ENCODE measurements around the gene AGPAT4. TPM values are rescaled to one million over a fixed set of nuclear protein-coding genes. Genes with fewer than 3 reads are reported as not detected.

AGPAT4 gene
- total and polyA plus RNA-seq, 4 donors: 3.7 to 32.8 (median 9.7) TPM

DNA sequence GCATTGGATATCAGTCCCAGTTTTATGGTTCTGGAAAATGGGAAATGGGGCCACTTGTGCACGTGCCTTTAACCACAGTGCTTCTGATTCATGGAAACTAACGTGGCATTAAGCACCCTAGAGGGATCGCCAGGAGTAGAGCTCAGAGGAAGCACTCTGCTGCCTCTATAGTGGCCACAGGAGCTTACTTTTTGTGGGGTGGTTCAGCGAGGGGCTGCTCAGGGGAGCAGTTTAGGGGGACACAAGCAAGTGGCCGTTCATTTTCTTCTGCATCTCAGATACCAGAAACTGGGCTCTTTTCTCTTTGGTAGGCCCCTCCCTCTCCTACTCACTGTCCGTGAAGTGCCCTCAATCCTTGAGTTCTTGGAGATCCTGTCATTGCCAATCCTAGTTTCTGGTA is 28.5 kb downstream of the AGPAT4 start:
- Histone ChIP-seq H3K4me3 (no peak overlapping the region), H3K27ac (ENCODE audit: low read depth in 1 of 2, low read length in 1 of 2) (no peak overlapping the region), H3K27me3 (ENCODE audit: control insufficient read depth in 3 of 3, insufficient read depth in 3 of 3, low read length in 2 of 3) (no peaks in the 10 kb centered on the region), H3K36me3 (ENCODE audit: control insufficient read depth in 4 of 4, insufficient read depth in 4 of 4, low read length in 4 of 4) (no peaks in the 10 kb centered on the region), H3K9ac (ENCODE audit: insufficient read depth in 1 of 2, low read length in 2 of 2) (no peak overlapping the region), H3K4me1 (ENCODE audit: control insufficient read depth in 5 of 5, insufficient read depth in 5 of 5, low read length in 5 of 5) (peaks cover 0 to 9% (median 0%) of the 10 kb centered on the region in 5 donors), H3K9me3 (ENCODE audit: control insufficient read depth in 4 of 4, insufficient read depth in 3 of 4, low read length in 3 of 4) (peaks cover 0 to 8% (median 0%) of the 10 kb centered on the region in 4 donors)
- WGBS, 2 donors: 84 to 89% methylated on average over 6 of the region's 6 CpGs
- DNase-seq (no peak), ATAC-seq (ENCODE audit: insufficient read depth, low FRiP score) (no peak)
- TF ChIP-seq, protein P1, sequence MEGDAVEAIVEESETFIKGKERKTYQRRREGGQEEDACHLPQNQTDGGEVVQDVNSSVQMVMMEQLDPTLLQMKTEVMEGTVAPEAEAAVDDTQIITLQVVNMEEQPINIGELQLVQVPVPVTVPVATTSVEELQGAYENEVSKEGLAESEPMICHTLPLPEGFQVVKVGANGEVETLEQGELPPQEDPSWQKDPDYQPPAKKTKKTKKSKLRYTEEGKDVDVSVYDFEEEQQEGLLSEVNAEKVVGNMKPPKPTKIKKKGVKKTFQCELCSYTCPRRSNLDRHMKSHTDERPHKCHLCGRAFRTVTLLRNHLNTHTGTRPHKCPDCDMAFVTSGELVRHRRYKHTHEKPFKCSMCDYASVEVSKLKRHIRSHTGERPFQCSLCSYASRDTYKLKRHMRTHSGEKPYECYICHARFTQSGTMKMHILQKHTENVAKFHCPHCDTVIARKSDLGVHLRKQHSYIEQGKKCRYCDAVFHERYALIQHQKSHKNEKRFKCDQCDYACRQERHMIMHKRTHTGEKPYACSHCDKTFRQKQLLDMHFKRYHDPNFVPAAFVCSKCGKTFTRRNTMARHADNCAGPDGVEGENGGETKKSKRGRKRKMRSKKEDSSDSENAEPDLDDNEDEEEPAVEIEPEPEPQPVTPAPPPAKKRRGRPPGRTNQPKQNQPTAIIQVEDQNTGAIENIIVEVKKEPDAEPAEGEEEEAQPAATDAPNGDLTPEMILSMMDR (IDR thresholded peaks at IDR 0.05; ENCODE audit: control extremely low read depth, extremely low read depth): no peak

DNA sequence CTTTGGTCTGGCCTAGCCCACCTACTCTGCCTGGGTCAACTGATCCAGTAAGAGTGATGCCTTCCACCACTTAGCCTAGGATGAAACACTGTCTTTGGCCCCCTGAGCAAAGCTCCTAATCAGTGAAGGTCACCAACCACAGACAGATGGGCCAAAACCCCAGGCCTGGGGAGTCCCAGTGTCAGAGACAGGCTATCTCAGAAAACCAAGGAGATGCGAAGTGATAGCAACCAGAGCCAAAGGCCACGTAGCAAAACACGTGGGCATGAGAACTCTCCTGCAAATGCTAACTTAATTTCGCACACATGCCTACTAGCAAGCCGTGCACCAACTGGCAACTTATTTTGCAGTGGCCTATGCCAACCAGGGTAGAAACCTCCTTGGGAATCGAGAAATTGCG is 29.1 kb downstream of the AGPAT4 start:
- DNase-seq (no peak), ATAC-seq (ENCODE audit: insufficient read depth, low FRiP score) (no peak)
- peaks cover 0 to 5% (median 0%) of the 10 kb centered on the region in 4 donors for H3K9me3 ChIP-seq (ENCODE audit: control insufficient read depth in 4 of 4, insufficient read depth in 3 of 4, low read length in 3 of 4)
- TF ChIP-seq, protein P1 (IDR thresholded peaks at IDR 0.05; ENCODE audit: control extremely low read depth, extremely low read depth): no peak
- no peaks in the 10 kb centered on the region for H3K36me3 ChIP-seq (ENCODE audit: control insufficient read depth in 4 of 4, insufficient read depth in 4 of 4, low read length in 4 of 4)
- H3K9ac ChIP-seq (ENCODE audit: insufficient read depth in 1 of 2, low read length in 2 of 2): no peak overlapping the region
- 95 to 98% methylated on average over 7 of the region's 7 CpGs for WGBS, 2 donors
- no peaks in the 10 kb centered on the region for H3K27me3 ChIP-seq (ENCODE audit: control insufficient read depth in 3 of 3, insufficient read depth in 3 of 3, low read length in 2 of 3)
- H3K4me1 ChIP-seq (ENCODE audit: control insufficient read depth in 5 of 5, insufficient read depth in 5 of 5, low read length in 5 of 5): peaks cover 0 to 9% (median 0%) of the 10 kb centered on the region in 5 donors
- no peak overlapping the region for H3K4me3 ChIP-seq
- no peak overlapping the region for H3K27ac ChIP-seq (ENCODE audit: low read depth in 1 of 2, low read length in 1 of 2)

DNA sequence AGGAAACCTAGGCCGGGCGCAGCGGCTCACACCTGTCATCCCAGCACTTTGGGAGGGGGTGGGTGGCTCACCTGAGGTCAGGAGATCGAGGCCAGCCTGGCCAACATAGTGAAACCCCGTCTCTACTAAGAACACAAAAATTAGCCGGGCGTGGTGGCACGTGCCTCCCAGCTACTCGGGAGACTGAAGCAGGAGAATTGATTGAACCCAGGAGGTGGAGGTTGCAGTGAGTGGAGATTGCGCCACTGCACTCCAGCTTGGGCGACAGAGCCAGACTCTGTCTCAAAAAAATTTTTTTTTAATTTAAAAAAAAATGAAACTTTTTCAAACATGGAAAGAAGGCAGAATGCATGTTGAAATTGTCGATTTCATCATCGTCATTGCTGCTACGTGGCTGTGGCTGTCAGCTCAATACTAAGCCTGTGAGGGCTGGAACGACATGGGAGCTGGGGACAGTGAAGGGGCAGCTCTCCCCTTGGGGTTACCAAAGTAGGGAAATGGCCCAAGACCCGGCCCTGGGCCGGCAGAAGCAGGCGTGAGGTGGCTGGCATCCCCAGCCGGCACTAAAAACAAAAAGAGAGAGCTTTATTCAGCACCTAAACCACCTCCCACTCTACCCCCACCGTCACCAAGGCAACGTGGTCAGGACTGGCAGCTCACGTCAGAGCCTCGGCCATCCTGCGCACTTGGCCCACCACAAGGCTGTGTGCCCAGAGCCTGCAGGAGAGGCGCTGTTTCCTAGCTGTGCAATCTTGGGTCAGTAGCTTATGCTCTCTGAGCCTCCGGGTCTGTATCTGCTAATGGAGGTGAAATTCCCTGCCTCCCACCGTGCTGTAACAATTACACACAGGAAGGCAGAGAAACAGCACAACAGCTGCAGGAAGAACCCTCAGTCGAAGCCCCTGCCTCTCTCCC is 30.8 kb downstream of the AGPAT4 start:
- Histone ChIP-seq H3K9me3 (ENCODE audit: control insufficient read depth in 4 of 4, insufficient read depth in 3 of 4, low read length in 3 of 4) (no peaks in the 10 kb centered on the region), H3K4me3 (no peak overlapping the region), H3K27me3 (ENCODE audit: control insufficient read depth in 3 of 3, insufficient read depth in 3 of 3, low read length in 2 of 3) (no peaks in the 10 kb centered on the region), H3K4me1 (ENCODE audit: control insufficient read depth in 5 of 5, insufficient read depth in 5 of 5, low read length in 5 of 5) (peaks cover 0 to 9% (median 0%) of the 10 kb centered on the region in 5 donors), H3K36me3 (ENCODE audit: control insufficient read depth in 4 of 4, insufficient read depth in 4 of 4, low read length in 4 of 4) (no peaks in the 10 kb centered on the region), H3K9ac (ENCODE audit: insufficient read depth in 1 of 2, low read length in 2 of 2) (no peak overlapping the region), H3K27ac (ENCODE audit: low read depth in 1 of 2, low read length in 1 of 2) (no peak overlapping the region)
- WGBS, 2 donors: 44 to 58% methylated on average over 28 of the region's 28 CpGs
- DNase-seq: peak; percentile 38 to 85 (median 71)
- TF ChIP-seq, protein P1 (IDR thresholded peaks at IDR 0.05; ENCODE audit: control extremely low read depth, extremely low read depth): no peak
- ATAC-seq (ENCODE audit: insufficient read depth, low FRiP score): no peak

All from lung (tissue), 12 donors.